Stimulated activated CD4-positive, alpha-beta T cell treated with anti-CD3 and anti-CD28 coated beads, Interleukin-12 subunit alpha, Interleukin-12 subunit beta, amount 100 ng/mL, for 4 hours (primary cell): ENCODE measurements around the gene EIF4EBP2.
A peak's percentile ranks its signal among the peaks of the same experiment; 100 is the strongest.

Source experiments
- DNase-seq: peaks from one replicate; pipeline ENCODE4 v3.0.0-alpha.2; 2020

EIF4EBP2 gene

GRCh38 chr10:70404036-70404786 is at the start of gene EIF4EBP2:
TSS of gene EIF4EBP2 (plus strand) at chr10:70404145. CDS start at chr10:70404402, 257 bp downstream.
- DNase-seq, result peak; percentile 100

GRCh38 chr10:70354556-70354955 is 49.4 kb upstream of the EIF4EBP2 start:
- no peak for DNase-seq

- no peak for DNase-seq
Observed at GRCh38 chr10:70355051-70356021, 48.6 kb upstream of the EIF4EBP2 start.

- no peak for DNase-seq
Observed at GRCh38 chr10:70357565-70357964, 46.4 kb upstream of the EIF4EBP2 start.

GRCh38 chr10:70358446-70358845 is 45.5 kb upstream of the EIF4EBP2 start:
- DNase-seq, result no peak

GRCh38 chr10:70359017-70359550 is 44.9 kb upstream of the EIF4EBP2 start:
- DNase-seq, result no peak

GRCh38 chr10:70360215-70360614 is 43.7 kb upstream of the EIF4EBP2 start:
- DNase-seq, result no peak

GRCh38 chr10:70362328-70362727 is 41.6 kb upstream of the EIF4EBP2 start:
- DNase-seq, result no peak

GRCh38 chr10:70363292-70363691 is 40.7 kb upstream of the EIF4EBP2 start:
- no peak for DNase-seq

GRCh38 chr10:70363971-70364771 is 39.8 kb upstream of the EIF4EBP2 start:
- DNase-seq, result peak; percentile 79

- DNase-seq, result no peak
Observed at GRCh38 chr10:70364772-70365091, 39.2 kb upstream of the EIF4EBP2 start.

- no peak for DNase-seq
Observed at GRCh38 chr10:70367195-70367796, 36.6 kb upstream of the EIF4EBP2 start.

- DNase-seq, result no peak
Observed at GRCh38 chr10:70368774-70369482, 35.0 kb upstream of the EIF4EBP2 start.

GRCh38 chr10:70369498-70370018 is 34.4 kb upstream of the EIF4EBP2 start:
- no peak for DNase-seq

- DNase-seq, result no peak
Observed at GRCh38 chr10:70370766-70371165, 33.2 kb upstream of the EIF4EBP2 start.

- no peak for DNase-seq
Observed at GRCh38 chr10:70371846-70372245, 32.1 kb upstream of the EIF4EBP2 start.

GRCh38 chr10:70374775-70375614 is 28.9 kb upstream of the EIF4EBP2 start:
- no peak for DNase-seq

- no peak for DNase-seq
Observed at GRCh38 chr10:70376436-70377378, 27.2 kb upstream of the EIF4EBP2 start.

- no peak for DNase-seq
Observed at GRCh38 chr10:70378122-70378521, 25.8 kb upstream of the EIF4EBP2 start.
